EH (cell line): ENCODE measurements around the gene LAMB3.

ENCODE experiments used
- DNase-seq: peaks from one replicate; pipeline ENCODE4 v3.0.0-alpha.2; 2015; ENCODE audit warnings: low read depth

The LAMB3 gene

DNA sequence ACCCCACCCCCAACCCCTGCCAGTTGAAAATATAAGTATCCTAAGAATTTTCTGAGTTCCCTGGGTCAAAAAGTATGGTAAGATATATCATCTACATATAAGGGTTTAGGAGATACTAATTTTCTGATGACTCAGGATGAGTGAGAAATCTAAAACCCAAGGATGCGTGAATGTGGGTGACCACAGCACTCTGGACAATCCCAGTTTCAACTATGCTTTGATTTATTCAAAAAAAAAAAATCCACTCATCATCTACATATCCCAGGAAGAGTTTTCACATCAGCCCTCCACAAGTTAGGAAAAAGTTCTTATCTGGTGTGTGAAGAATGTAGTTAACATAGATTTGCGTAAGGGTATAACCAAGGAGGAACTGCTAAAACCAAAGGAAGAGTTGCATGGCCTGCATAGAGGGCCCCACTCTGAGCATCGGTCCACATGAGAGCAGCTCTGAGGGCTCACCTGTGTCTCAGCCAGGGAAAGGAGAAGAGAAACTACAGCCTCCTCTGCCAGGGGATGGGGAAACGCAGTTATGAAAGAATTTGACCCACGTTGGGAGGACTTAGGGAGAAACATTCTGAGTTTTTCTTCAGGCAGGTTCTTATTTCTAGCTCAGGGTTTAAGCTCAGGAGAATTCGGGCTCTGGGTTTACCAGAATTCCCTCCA is 18.8 kb downstream of the LAMB3 start:
- DNase-seq = peak; percentile 85

DNA sequence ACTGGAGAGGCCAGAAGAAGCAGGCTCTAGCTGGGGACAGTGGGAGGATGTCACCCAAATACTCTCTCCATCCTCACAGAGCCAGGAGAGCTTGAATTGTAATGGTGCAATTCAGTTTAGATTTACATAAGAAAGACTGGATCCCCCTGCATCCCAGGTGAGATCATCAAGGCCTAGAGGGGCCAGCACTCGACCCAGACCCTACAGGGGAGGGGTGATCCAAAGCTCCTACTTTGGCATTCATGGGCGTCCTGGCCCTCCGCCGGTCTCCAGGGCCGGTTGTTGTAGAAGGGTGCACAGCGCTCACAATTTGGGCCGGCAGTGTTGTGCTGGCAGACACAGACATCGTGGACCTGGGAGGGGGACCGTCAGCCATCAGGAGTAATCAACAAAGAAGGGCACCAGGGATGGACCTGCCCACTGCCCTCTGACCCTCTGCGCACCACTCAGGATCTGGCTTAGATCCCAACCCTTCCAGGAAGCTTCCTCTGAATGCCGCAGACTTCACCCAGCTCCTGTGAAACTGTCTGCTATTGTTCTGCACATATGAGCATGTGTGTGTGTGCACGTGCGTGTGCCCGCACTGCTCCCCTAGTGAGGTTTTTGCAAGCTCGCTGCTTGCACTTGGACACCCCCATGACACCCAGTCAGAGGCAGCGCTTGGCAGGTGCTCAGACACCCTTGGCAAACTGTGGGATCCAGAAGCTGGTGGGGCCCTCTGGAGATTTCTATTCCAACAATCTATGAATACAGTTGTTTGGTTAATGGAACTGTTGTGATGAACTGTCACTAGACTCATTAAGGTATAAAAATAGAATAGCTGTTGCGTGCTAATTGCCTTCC is 21.6 kb downstream of the LAMB3 start:
- DNase-seq = no peak

DNA sequence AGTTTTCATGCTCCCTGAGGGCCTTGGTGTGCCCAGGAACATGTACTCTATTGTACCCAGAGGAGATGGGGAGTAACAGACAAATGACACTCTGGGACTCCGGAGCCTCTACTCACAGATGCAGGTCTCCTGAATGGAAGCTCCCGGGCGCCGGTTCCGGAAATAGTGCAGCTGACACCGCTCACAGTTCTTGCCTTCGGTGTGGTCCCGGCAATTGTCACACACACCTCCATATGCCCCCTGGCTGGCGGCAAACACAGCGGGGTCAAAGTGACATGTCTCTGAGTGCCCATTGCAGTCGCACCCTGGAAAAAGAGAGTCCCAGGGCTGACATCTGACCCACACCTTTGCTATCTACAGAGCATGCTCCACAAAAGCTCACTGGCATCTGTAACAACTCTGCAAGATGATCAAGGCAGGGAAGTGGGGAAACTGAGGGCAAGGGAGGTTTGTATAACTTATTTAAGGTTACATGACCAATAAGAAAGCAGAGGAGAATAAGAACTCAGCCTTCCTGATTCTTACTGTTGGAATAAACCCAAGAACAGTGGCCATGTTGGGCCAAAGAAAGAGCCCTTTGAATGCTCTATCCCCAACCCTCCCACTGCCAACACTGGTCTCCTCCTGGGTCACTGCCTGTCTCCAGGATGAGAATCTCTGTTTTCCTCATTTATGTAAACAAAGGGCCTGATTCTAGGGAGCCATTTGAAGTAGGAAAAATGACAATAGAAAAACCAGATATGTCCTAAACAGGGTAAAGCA is 22.4 kb downstream of the LAMB3 start:
- DNase-seq = no peak

DNA sequence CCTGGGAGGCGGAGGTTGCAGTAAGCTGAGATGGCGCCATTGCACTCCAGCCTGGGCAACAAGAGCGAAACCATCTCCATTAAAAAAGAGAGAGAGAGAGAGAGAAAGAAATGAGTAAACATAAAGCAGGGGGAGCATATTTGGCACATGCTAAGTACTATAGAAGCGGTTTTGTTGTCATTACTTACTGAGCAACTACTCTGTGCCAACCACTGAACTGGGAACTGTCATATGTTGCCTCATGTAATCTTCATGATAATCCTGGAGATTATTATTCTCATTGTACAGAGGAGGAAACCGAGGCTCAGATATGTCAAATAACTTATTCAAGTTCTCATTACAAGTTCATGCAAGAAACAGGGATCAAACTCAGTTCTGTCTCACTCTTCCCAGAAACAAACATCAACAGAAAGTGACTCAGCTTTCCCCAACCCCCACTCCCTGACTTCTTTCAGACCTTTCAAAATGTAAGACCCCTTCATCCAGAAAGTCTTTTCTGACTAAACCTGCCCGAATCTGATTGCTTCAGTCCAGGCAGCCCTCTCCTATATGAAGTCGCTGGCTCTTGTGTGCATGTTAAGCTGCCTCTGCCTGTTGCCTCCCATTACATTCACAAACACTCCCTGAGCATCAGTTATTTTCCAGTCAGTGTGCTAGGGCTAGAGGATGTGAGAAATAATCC is 23.5 kb downstream of the LAMB3 start:
- no peak for DNase-seq

DNA sequence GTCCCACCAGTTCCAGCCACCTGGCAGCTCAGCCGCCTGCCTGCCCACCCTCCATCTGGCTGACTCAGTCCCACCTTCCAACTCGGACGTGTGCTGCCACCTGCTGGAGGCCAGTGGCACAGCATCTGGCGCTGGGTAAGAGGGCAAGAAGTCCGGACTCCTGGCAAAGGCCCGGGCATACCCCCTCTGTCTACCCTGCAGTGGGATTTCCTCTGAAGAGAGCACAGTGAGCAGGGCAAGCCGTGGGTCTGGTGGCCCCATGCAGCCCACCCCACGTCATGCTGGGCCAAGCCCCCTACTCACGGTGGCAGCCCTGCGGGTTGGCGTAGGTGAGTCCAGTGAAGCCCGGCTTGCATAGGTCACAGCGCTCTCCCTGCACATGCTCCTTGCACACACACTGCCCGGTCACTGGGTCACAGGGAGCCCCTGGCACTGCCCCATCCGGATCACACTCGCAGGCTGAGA is 24.5 kb downstream of the LAMB3 start:
- peak; percentile 76 for DNase-seq

DNA sequence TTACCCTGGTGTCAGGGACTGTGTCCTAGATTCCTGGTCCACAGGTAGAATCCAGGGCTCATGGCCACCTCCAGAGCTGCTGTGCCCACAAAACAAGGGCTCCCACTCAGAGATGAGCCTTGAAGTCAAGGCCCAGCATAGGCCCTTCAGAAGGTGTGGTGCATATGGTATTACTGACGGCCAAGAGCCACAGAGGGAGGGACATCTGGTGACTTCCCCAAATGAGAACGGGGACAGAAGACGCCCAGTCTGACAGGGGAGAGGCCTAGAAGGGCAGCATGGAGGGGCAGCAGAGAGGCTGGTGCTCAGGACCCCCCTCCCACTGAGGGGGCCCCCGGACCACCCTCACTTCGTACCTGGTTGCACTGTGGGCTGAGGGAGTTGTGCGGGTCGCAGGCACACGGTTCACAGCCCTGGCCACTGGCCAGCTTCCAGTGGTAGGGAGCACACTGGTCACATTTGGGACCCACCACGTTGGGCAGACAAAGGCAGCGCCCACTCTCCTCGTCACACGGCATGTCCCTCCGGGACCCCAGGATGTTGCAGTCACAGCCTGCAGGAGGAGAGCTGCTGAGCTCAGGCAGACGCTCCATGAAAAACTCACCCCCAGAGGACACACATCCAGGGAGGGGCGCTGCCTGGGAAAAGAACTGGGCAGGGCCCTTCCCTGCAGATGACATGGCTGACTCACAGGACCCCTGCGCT is 25.0 kb downstream of the LAMB3 start:
- no peak for DNase-seq

DNA sequence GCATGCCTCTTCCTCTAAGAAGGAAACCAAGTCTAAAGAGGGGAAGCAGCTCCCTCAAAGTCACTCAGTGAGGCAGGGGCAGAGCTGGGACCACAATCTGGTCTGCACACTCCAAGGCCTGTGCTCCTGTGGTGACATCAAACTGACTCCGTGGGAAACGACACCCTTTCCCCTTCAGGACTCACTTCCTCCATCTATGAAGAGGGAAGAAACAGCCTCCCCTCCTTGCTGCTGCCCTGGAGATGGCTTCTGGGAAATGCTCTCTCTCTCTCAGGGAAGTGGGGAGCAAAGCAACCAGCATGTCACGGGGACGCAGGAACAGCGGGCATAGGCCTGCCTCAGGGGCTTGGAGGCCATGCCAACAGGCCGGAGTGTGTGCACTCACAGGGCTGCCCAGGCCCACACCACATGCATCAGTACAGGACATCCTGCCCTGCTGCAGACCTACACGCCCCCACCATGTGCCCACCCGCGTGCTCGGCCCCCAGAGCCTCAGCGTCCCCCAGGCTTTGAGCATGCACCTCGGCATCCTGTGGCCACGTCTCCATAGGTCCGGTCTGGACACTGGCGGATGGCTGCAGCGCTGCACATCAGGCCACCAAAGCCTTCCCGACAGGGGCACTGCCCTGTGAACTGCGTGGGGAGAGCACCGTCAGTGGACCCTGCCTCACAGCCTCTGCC is 25.7 kb downstream of the LAMB3 start:
- no peak for DNase-seq

DNA sequence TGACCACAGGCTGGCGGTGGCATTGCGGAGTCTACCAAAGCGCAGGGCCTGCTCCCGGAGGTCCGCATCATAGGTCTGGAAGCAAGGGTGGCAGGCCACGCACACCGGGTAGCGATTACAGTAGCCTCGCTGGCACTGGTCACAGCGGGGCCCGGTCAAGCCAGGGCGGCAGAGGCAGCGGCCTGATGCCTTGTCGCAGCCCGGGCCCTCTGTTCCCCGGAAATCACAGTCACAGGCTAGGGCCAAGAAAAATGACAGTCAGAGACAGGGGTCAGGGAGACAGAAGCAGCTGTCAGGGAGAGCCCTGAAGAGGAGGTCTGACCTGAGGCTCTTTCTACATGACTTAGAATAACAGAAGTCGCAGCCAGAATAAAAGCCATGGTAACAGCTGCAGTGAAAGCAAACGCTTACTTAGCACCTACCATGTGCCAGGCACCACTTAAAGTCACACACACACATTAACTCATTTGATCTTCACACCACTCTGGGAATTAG is 26.4 kb downstream of the LAMB3 start:
- no peak for DNase-seq

DNA sequence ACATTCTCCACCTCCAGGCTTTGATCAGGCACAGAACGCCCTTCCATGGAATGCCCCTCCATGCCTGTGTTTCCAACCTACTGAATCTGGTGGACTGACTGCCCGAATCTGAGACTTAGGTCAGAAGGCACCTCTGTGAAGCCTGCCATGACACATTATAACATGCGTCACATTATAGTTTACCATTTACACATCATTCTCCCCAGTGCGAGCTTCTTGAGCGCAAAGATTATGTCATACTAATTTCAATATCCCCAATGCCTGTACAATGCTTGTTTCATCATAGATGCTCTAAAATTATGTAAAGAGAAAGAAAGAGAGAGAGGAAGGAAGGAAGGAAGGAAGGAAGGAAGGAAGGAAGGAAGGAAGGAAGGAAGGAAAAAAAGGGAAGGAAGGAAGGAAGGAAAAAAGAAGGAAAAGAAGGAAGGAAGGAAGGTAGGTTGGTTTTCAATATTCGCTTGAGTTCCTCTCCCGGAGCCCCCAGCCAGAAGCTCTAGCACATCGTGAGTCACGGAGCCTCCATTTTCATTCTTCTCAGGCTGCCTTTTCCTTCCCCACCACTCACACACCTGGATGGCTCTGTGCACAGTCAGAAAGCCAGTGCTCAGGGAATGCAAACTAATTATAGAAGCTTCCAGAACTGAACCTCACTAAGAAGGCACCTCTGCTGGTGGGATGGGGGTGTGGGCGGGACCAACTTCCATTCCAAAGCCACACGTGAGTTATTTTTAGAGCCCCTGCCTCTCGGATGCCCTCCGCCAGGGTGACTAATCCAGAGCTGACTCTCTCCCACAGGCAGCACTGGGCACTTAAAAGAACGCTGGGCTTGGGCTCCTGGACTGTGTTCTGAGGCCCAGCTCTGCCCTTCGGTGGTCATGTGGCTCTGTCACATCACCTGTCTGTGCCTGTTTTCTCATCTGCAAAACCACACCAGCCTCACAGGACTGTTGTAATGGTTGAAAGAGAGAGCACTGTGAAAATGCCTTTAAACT is 27.4 kb downstream of the LAMB3 start:
- peak; percentile 50 for DNase-seq

DNA sequence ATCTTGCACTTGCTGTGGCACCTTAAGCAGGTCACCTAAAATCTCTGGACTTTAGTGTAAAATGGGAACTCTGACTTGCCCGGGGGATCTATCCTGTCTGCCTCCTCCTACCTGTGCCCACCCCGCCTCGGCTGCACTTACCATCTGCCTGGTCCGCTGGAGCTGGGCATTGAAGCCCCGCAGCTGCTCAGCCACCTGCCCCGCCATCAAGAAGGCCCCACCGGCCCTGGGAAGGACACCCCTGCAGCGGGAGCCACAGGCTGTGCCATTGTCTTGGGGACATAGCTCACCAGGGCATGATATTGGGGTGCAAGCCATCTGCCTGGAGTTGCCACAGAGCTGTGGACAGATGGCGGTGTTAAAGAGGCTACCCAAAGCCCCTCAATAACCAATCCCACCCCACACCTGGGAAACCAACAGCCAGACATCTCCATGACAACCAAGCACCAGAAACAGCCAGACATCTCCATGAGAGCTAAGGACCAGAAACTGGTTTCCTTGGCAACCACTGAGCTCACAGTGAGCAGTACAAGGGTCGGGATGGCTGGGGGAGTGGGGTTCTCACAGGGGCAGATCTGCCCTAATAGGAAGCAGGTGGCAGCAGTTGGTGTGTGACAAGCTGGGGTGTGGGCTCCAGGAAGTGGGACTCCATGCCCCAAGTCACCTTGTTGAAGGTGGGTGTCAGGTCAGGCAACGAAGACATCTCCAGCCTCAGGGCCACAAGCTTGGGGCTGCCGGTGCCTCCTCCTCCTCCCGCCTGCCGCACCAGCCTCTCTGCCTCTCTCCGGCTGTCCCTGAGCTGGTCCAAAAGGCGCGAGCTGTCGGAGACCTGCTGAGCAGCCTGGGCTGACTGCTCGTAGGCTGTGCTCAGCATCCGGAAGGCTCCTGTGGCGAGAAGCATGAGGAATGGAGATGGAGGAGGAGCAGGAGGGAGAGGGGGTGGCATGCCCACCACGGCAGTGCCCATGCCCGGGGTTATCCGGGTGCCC is 29.1 kb downstream of the LAMB3 start:
- no peak for DNase-seq

DNA sequence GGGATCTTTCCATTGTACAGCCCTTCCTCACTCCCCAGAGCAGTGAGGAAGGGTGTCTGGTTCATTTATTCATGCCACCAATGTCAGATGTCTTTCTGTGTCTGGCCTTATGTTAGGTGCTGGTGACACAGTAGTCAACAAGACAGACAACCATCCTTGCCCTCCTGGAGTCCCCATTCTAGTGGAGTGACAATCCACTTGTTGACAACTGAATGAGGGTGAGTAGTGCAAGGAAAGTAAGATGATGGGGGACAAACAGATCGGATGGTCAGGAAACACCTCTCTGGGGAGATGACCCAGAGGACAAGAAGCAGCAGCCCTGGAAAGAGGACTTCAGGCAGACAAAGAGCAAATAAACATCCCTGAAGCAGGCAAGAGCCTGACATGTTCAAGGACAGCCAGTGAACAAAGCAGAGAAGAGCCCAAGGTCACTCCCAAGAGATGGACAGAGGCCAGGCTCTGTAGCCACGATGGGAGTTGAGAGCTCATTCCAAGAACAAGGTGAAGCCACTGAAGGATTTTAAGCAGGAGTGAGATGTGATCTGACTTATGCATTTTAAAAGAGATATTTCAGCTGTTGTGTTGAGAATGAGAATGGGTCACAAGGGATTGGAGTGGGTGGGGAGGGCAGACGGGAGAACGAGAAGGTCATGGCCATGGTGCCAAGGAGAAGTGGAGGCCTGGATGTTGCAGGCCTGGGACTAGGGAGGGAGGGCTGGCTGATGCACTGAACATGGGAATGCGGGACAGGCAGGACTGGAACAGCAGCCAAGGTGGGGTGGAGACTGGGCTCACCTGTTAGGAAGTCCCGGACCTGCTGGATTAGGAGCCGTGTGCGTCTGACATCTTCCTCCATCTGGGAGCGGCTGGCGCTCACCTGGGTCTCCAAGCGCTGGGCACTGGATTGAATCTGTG is 30.2 kb downstream of the LAMB3 start:
- DNase-seq = no peak

DNA sequence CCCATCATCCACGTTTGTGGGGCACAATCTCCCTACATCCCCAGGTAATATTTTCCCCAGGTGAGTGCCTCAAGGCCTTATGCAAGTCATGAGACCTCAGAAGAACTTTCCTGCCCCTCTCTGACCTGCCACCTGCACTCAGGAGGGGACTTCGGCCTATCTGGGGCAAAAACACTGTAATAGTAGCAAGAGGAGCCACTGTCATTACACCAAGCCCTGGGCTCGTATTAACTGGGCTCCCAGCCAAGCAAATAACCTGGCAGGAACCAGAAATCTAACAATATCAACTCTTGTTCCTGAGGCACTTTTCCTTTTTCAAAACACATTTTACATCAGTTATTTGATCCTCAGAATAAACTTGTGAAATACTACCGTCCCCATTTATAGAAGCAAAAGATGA is 30.9 kb downstream of the LAMB3 start:
- DNase-seq = no peak

DNA sequence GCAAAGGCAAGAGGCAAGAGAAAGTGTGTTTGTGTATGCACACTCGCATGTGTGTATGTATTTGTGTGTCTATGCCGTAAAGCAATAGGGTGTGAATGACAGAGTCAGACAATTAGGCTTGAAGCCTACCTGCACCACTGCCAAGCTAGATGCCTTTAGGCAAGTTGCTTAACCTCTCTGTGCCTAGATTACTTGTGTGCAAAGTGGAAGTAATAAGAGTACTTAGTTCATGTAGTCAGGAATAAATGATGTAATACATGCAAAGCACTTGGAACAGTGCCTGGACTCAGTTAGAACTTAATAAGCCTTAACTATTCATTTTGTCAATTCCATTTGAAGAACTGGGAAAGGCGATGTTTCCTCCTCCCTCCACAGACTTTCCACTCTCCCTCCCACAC is 31.7 kb downstream of the LAMB3 start:
- DNase-seq = peak; percentile 38

DNA sequence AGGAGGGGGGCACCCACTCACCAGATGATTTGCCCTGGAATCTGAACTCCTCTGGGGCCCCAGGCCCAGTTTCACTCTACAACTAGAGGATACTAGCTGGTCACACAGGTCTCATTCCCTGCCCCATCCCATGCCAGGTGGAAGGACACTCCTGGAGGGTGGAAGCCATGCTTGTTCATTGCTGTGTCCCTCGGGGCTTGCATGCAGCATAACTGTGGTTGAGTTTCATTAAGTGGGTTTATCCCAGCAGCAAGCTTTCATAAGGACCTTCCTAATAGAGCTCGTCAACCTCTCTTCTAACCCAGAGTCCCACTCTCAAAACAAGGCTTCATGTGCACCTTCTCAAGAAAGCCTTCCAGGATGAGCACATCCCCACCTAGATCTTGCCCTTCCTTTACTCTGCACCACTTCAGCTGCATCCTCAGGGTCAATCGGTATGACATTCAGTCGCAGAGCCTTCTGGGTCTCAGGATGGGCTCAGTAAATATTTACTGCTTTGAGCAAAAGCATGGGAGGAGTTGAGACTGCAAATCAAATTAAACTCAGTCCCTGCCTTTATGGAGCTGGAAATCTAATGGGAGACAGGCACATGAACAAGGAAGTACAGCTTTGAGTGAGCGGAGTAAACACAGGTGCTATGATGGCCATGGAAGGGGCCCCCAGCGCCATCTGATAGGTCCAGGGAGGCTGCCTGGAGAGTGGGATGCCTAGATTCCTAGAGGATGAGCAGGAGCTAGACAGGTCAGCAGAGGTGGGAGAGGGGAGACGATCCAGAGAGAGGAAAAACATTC is 32.3 kb downstream of the LAMB3 start:
- no peak for DNase-seq

DNA sequence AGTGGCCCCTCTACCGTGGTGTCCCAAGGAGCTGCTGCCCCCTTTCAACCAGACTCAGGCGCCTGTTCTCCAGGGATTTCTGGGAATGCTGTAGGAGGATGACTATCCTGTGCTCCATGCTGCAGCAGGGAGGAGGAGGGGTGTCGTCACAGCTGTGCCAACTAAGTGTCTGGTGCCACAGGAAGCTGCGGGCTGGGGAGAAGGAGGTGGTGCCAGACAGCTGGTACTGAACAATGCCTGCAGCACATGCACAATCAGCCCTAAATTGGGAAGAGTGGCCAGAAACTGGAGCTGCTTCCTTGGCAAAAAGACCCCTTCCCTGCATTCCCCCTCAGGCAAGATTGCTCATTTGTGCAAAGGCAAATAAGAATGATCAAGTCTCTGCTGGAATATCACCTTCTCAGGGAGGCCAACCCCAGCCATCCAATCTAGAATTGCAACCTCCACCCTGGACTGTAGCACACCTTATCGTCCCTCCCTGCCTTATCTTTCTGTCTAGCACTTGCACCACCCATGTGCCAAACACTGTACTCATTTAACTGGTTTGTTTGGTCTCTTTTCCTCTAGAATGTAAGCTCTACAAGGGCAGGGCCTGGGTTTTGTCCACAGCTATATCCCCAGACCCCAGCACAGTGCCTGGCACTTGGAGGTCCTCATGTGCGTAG is 33.3 kb downstream of the LAMB3 start:
- peak; percentile 44 for DNase-seq

DNA sequence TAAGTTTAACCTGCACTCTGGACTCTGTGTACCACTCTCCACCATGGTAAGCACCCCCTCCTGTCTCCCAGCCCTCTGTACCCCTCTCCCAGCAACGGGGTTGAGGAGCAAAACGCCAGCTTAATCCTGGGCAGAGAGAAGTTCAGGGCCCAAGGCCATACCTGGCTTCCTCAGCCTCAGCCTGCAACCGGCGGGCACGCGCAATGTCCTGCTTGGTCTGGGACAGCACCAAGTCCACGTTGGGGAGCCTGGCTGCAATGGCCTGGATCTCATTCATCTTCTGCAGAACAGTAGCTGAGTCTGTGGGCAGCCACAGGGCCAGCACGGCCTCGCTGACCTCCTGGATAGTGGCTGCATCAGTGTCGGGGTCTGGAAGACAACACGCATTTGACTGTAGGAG is 33.9 kb downstream of the LAMB3 start:
- DNase-seq = no peak
